ENCODE measurements around the gene TMEM108.

TMEM108 gene

DNA sequence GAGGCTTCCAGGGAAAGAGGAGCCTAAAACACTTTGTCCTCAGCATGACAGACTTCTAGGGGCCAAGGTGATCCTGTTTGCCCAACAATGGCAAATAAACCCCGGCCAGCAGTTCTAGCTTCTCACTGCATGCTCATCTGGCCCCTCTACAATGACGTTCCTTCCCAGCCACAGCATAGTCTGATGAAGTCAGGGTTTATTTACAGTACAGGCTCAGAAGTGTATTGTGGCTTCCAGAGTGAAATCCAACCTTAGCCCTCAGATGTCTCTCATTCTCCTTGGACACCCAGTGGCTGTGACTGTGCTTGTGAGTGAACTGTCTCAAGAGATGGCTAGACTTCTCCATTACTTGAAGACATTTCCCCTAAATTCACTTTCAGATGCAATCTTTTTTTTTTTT is 402.5 kb downstream of the TMEM108 start:
- no peak for DNase-seq

- DNase-seq: no peak
These were observed 403.7 kb downstream of the TMEM108 start for GRCh38 chr3:133441867-133442270.

DNA sequence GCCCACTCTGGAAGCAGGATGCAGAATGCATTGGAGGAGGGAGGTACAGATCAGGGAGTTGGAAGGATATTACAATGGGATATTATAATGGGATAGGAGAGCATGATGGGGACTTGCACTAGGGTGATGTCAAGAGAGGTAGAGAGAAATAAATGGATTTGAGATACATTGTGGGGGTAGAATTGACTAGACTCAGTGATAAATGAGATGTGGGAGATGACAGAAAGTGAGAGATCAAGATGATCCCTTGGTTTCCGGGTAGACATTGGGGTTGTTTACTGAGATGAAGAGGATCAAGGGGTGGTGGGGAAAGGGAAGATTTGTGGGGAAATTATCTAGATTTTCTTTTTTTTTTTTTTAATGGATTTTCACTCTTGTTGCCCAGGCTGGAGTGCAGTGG is 404.3 kb downstream of the TMEM108 start:
- no peak for DNase-seq

DNA sequence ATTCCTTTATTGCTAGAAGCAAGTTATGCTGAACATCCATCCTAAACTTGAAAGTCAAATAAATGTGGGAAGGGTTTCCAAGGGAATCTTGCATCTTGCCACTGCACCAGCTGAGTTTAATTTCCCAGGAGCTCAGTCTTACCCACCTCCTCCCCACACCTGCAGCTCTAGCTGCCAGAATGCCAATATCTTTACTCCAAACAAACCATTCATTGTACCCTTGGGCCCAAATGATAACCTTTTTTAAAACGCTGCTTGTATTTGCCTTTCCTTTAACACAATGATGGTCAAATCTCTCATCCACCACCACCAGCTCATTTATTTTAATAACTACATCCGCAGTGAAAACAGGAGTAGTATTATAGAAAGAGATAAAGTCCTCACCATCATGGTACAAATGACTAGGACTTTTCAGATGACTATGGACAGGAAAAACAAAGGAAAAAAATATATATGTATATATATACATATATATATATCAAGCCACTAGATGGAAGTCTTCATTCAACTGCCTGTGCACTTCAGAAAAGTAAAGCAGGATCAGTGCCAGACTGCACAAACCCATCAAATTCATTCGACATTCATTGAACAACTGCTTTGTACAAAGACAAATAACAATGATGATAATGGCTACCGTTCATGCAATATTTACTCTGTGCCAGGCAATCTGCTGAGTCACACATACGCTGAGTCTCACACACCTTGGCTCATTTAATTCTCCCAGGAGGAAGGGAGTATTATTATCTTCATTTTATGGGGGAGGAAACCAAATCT is 405.6 kb downstream of the TMEM108 start:
- peak; percentile 31 for DNase-seq

GRCh38 chr3:133444423-133444774 is 406.2 kb downstream of the TMEM108 start:
- no peak for DNase-seq

DNA sequence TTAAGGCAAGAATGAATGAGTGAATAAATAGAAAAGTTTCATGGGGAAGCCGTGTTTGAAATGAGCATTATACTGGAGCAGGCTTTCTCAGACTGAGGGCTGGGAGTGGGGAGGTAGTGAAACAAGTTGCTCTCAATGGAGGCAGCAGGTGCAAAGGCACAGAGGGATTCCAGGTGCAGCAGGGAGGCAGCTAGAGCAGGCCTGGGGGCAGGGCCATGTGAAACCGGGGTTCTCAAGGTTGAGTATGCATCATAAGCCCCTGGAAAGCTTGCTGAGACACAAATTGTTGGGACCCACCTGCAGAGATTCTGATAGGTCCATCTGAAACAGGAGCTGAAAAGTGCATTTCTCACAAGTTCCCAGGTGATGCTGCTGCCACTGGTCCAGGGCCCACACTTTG is 406.9 kb downstream of the TMEM108 start:
- no peak for DNase-seq
